K562 (cell line): Measurements from ENCODE around the gene ITPR2. TPM values are rescaled to one million over a fixed set of nuclear protein-coding genes. Genes with fewer than 3 reads are reported as not detected.

Experiments
- CHCHD3 ChIP-seq: fragments of 250-450 bp; sonication (Bioruptor Pico); IDR thresholded peaks from 2 replicates; pipeline ENCODE4 v2.1.2; 2022; ENCODE audit warnings: mild to moderate bottlenecking
- ELK1 ChIP-seq: sonication (generic); formaldehyde crosslinking; IDR thresholded peaks from 2 replicates; pipeline ENCODE4 v1.8.1; 2022; ENCODE audit warnings: missing genetic modification reagents
- MGA ChIP-seq: fragments of 450-650 bp; IDR thresholded peaks from 2 replicates; pipeline ENCODE4 v1.6.1; 2016; ENCODE audit warnings: mild to moderate bottlenecking, moderate library complexity
- polyA plus RNA-seq, 8 experiments: library from polyadenylated mRNA; depleted of rRNA in 4 of 8; stranded (reverse) in 5 of 8; unstranded in 3 of 8; fragments of >200 nt; fragmentation: Nextera tagmentation in 2 of 8; fragmentation: Illumina TruSeq in 1 of 8; extraction: Ambion mirVana in 2 of 8; extraction: Trizol in 1 of 8; gene quantifications; 2 replicates each; pipeline versions ENCODE4 v1.2.1 to v1.2.3, GENCODE V29; 2011 to 2014; ENCODE audit warnings: inconsistent platforms in 1 of 8, missing spikeins in 1 of 8
- total RNA-seq, 7 experiments: library from RNA; depleted of rRNA in 6 of 7; stranded (reverse); fragments of >200 nt in 6 of 7; fragmentation: Illumina TruSeq in 2 of 7; extraction: Trizol in 2 of 7; gene quantifications; 2 replicates each; pipeline versions ENCODE4 v1.2.1 to v1.2.3, GENCODE V29; 2011 to 2021; ENCODE audit warnings: low replicate concordance in 1 of 7

Gene ITPR2
- total and polyA plus RNA-seq, 9 of the 15 experiments (the other 6 are each of a cell fraction or from before 2014, with no cell fraction given): 0.21 to 3.3 (median 0.95) TPM

DNA sequence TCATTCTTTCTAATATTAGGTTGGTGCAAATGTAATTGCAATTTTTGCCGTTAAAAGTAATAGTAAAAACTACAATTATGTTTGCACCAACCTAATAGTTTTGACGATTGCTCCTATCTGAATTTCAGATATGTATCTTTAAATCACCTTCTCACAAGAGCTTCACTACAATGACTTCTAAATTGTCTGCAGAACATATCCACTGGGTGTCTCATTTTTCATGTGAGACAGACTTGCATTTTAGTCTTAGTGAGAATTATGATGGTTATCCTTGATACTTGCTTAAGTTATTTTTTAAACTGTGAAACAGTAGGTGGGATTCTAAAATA, 84.6 kb downstream of the ITPR2 start (continued):
- no peak for TF ChIP-seq MGA
- TF ChIP-seq ELK1: no peak
- TF ChIP-seq CHCHD3: no peak
